Astrocyte of the hippocampus (primary cell): ENCODE measurements around the gene UNC5B.
A peak's percentile ranks its signal among the peaks of the same experiment; 100 is the strongest.
"Not testable (repeated sequence)": the region's sequence is repeated elsewhere in the genome, so short reads cannot be mapped to it uniquely, and the experiment has no call there.

Source experiments
- DNase-seq: peaks from one replicate; pipeline ENCODE4 v3.0.0; 2011; ENCODE audit warnings: low read depth, low spot score

Gene UNC5B

DNA sequence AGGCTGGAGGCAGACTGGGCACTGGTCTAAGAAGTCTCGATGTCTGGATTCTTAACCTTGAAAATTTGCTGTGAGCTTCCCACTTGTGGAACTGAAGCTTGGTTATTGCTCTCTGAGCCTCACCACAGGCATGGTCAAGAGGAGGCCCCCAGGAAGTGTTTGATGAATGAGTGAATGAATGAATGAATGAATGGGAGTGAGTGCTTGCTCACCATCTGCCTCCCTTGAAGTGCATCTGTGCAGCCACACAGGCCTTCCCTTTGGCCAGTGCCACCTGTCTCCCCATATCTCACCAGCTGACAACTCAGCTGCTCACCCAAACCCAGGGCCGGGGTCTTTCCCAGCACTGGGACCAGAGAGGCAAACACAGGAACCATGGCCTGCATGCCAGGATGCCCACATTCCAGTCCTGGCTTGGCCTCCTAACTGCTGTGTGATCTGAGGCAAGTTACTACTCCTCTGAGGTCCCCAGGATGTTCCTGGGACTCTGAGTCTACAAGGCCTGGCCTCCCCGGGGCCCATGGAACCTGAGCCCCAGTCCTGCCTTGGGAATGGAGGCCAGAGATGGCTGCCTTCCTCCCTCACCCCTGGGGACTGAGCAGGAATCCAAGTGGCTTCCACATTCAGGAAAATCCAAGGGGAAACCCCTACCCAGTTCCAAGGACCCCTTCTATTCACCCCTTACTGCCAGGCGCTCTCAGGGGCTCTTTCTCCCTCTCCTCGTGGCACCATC, 55.3 kb downstream of the UNC5B start:
- DNase-seq: no peak

DNA sequence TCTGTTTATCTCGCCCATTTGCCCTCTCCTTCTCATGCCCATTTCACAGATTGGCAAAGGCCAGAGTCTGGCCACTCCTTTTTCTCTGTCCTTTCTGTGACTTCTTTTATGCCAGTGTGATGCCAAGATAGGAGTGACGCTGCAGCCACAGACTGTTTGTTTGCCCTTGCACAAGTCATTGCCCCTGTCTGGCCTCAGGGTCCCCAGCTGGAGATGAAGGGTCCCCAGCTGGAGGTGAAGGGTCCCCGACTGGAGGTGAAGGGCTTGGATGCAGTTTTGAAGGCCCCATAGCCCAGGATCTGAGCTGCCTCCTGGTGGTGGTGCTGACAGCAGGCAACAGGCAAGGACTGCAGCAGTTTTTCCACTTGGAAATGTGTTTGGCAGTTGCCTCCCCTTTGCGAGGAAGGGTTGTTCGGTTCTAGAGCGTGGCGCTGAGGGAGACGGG, 55.9 kb downstream of the UNC5B start:
- peak; percentile 56 for DNase-seq

GRCh38 chr10:71268758-71269157, 56.4 kb downstream of the UNC5B start:
- no peak for DNase-seq

DNA sequence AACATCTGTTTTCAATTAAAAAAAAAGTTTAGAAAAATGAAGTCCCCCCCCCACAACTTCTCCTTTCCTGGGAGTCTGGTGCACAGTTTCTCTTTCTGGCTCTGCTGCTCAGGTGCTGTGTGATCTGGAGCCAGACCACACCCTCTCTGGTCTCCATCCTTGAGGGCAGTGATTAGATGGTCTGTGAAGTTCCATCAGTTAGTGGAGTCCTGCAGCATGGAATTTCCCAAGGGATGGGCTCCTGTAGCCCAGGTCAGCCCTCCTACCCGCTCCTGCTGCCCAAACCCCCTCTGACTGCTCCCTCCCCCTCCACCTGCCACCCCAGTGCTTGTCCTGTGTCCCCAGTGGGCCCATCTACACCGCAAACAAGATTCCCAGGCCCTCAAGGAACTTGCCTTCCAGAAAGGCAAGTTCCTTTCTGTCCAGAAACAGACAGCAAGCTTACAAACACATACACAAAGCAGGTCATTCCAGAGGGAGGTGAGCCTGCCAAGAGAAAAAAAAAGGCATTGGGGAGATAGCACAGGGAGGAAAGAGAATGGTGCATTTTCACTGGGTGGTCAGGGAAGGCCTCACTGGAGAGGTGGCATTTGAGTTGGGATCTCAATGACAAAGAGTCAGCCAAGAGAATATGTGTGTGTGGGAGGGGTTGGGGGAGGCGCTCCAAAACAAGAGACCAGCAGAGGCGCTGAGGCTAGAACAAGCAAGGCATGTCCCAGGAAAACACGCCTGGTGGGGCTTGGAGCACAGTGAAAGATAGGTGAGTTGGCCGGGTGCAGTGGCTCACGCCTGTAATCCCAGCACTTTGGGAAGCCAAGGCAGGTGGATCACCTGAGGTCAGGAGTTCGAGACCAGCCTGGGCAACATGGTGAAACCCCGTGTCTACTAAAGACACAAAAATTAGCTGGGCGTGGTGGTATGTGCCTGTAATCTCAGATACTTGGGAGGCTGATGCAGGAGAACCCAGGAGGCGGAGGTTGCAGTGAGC, 57.2 kb downstream of the UNC5B start:
- peak; percentile 61 for DNase-seq

GRCh38 chr10:71270301-71271220, 58.2 kb downstream of the UNC5B start:
- DNase-seq: peak; percentile 77

DNA sequence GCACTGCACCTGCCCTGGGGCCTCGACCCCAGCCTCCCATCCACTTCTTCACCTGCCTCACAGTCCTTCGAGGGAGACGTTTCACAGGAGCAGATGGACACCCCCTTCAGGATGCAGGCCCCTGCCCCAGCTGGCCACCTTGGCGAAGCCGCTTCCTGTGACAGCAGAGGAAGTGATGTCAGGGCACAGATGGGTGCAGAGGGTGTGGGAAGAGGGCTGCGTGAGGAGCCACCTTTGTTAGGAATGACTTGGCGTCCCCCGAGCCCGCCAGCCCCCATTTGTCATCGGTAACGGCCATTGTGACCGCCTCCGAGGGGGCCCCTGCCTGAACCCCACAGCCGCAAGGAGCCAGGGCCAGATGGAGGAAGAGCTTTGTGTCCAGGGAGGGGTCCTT, 59.3 kb downstream of the UNC5B start:
- DNase-seq: no peak

GRCh38 chr10:71272056-71272771, 59.8 kb downstream of the UNC5B start:
- DNase-seq: peak; percentile 60

DNA sequence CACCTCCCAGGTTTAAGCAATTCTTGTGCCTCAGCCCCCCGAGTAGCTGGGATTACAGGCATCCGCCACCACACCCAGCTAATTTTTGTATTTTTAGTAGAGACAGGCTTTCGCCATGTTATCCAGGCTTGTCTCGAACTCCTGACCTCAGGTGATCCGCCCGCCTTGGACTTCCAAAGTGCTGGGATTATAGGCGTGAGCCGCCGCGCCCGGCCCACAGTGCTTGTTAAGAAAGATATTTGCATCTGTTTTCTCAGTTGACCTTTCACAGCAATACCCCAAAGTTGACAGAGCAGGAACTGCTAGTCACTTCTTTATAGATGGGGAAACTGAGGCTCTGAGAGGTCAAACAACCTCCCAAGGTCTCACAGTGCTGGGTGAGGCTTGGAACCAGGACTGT, 60.6 kb downstream of the UNC5B start:
- not testable (repeated sequence) for DNase-seq

GRCh38 chr10:71273506-71273905, 61.1 kb downstream of the UNC5B start:
- no peak for DNase-seq

DNA sequence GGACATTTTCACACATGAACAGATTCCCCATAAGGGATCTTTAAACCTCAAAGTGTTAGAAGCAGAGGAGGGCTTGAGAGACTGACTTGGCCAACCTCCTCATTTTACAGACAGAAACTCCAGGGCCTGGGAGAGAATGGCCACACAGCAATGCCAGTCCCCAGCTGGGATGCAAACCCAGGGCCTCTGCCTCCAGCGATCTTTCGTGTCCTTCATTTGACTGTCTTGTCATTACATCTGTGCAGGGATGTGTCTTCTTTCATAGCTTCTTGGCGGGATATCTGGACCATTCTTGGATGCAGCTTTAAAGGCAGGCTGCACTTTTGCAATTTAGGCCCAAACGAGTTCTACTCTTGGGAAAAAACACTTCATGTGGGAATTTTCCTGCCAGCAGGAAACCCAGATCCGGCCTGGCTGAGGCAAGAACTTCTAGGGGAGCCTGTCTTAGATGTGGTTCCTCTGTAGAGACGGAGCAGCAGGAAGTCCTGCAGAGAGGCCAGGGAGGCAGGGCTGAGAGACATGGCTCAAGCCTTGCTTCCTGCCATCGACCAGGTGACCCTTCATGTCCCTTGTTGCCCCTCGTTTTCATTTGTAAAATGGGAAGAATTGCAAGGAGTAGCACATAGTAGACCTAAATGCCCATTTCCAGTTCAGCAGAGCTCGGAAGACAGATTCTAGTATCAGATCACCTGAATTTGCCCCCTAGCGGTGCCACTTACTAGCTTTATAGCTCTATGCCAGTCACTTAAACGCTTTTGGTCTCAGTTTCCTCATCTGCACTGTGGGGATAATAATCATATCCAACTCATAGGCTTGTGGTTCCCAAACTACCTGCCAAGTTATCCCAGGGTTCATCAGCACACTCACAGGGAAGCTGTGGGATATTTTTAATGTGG, 62.8 kb downstream of the UNC5B start:
- DNase-seq: no peak

DNA sequence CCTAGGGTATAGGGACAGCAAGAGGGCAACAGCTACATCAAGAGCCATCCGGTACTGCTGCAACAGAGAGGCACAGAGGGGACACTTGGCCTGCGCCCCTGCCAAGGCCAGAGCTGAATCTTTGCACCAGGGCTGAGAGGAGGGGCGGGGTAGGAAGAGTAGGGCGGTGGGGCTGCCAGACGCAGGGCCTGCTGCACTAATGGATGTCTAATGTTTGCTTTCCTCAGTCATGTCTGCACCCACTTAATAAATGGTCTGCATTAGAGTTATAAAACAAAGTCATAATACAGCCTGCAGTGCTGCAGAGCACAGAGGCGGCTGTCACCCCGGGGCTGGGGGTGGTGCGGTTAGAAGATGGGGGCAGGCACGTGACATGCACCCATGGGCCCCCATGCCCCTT, 64.5 kb downstream of the UNC5B start:
- DNase-seq: no peak

- DNase-seq: no peak
Measured at GRCh38 chr10:71277914-71278665, 65.7 kb downstream of the UNC5B start.

GRCh38 chr10:71278691-71279588, 66.6 kb downstream of the UNC5B start:
- no peak for DNase-seq

DNA sequence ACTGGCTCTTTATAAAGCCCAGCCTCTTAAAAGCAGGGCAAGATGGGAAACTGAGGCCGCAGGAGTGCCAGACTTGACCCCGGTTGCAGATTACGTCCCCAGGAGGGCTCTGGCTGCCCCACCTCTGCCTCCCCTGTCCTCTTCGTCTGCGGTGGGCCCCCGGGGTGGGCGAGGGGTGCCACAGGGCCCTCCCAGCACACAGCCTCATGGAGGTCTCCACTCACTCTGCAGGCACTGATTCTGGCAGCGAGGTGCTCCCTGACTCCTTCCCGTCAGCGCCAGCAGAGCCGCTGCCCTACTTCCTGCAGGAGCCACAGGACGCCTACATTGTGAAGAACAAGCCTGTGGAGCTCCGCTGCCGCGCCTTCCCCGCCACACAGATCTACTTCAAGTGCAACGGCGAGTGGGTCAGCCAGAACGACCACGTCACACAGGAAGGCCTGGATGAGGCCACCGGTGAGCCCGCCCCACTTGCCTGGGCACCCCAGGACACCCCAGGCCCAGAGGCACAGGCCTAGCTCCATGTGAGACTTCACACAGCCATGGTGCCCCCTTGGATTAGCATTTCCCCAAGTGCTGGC, 67.3 kb downstream of the UNC5B start:
- DNase-seq: no peak

DNA sequence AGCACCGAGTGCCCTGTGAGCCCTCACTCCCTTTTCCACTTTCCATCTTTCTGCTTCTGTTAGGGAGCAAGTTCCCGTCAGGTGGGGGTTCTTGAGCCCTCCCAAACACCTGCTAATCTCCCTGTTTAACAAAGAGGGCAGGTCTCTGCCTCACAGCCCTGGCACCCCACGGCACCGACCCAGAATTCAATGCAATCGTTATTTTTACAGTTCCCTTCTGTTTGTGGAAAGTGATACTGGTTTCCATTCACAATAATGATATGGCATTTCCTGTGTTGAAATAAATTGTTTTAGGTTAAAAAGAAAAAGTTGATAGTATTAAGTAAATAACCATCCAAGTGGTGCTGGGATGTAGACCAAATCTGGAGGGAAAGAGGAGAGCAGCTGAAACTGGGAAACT, 67.8 kb downstream of the UNC5B start:
- no peak for DNase-seq

GRCh38 chr10:71280825-71281224, 68.5 kb downstream of the UNC5B start:
- DNase-seq: no peak

GRCh38 chr10:71281646-71282322, 69.4 kb downstream of the UNC5B start:
- no peak for DNase-seq
